ENCODE measurements around the gene SSH3.

GRCh38 chr11:67311556-67312082 lies 8.3 kb downstream of the SSH3 start:
- TF ChIP-seq, protein P1, sequence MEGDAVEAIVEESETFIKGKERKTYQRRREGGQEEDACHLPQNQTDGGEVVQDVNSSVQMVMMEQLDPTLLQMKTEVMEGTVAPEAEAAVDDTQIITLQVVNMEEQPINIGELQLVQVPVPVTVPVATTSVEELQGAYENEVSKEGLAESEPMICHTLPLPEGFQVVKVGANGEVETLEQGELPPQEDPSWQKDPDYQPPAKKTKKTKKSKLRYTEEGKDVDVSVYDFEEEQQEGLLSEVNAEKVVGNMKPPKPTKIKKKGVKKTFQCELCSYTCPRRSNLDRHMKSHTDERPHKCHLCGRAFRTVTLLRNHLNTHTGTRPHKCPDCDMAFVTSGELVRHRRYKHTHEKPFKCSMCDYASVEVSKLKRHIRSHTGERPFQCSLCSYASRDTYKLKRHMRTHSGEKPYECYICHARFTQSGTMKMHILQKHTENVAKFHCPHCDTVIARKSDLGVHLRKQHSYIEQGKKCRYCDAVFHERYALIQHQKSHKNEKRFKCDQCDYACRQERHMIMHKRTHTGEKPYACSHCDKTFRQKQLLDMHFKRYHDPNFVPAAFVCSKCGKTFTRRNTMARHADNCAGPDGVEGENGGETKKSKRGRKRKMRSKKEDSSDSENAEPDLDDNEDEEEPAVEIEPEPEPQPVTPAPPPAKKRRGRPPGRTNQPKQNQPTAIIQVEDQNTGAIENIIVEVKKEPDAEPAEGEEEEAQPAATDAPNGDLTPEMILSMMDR (conservative IDR thresholded peaks at IDR 0.05 in 1 of 2, IDR thresholded peaks at IDR 0.05 in 1 of 2; ENCODE audit: low read depth in 1 of 2, low read length in 2 of 2): no peak
- TF ChIP-seq EZH2 (IDR thresholded peaks at IDR 0.05; ENCODE audit: low read length, missing control alignments): no peak

All from fibroblast of lung (primary cell).